IPS DF 6.9 (cell line): ENCODE data around the gene GRIP1.

Experiments
- DNase-seq: peaks from one replicate; pipeline ENCODE4 v3.0.0-alpha.2; 2013; ENCODE audit warnings: low read depth, low spot score
- H3K27ac ChIP-seq: one replicate; pipeline ENCODE4 v1.5.1; 2013; ENCODE audit warnings: low read length, control low read depth
- H3K27me3 ChIP-seq: 2 replicates; pipeline ENCODE4 v1.6.1; 2013; ENCODE audit warnings: mild to moderate bottlenecking, low read length; ENCODE audit not compliant: control insufficient read depth, insufficient read depth
- H3K36me3 ChIP-seq: 2 replicates; pipeline ENCODE4 v1.6.1; 2013; ENCODE audit warnings: low read length; ENCODE audit not compliant: control insufficient read depth, insufficient read depth
- H3K4me1 ChIP-seq: 2 replicates; pipeline ENCODE4 v1.6.1; 2013; ENCODE audit warnings: low read length; ENCODE audit not compliant: control insufficient read depth, insufficient read depth
- H3K4me3 ChIP-seq: 2 replicates; pipeline ENCODE4 v1.5.1; 2013; ENCODE audit warnings: mild to moderate bottlenecking, low read length
- H3K9me3 ChIP-seq: 2 replicates; pipeline ENCODE4 v1.6.1; 2013; ENCODE audit warnings: low read length, inconsistent platforms; ENCODE audit not compliant: control insufficient read depth, insufficient read depth
- WGBS: extraction: QIAGEN DNeasy Blood & Tissue Kit; methylation state at CpG from one replicate; pipeline ENCODE4 v1.1.7; 2013; ENCODE audit warnings: mixed read lengths, missing lambda C conversion rate; ENCODE audit not compliant: insufficient read length, insufficient coverage; 5-methylcytosine and 5-hydroxymethylcytosine counted together

Gene GRIP1

DNA sequence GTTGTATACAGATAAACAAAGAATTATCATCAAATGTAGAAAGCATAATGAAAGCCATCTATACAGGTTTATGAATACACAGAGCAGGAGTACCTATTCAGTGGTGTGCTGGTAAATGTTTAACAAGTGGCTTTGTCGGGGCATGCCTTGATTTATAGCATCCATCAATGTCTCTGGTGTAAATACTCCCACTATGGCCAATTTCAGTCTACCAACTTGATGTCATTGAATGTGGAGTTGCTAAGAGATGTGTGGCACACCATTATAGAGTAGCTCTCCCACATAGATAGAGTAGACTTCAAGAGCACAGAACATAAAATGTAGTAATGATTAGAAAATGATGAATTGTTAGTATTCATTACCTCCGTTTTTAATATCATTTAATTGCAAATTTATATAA, 9.3 kb downstream of the GRIP1 start:
- Histone ChIP-seq H3K9me3 (no peaks in the 10 kb centered on the region), H3K27ac (no peak overlapping the region), H3K27me3 (no peaks in the 10 kb centered on the region), H3K4me1 (no peaks in the 10 kb centered on the region), H3K4me3 (no peak overlapping the region), H3K36me3 (no peaks in the 10 kb centered on the region)
- whole genome bisulfite sequencing, result no CpG with 5 or more reads among the region's 2 CpGs
- no peak for DNase-seq

DNA sequence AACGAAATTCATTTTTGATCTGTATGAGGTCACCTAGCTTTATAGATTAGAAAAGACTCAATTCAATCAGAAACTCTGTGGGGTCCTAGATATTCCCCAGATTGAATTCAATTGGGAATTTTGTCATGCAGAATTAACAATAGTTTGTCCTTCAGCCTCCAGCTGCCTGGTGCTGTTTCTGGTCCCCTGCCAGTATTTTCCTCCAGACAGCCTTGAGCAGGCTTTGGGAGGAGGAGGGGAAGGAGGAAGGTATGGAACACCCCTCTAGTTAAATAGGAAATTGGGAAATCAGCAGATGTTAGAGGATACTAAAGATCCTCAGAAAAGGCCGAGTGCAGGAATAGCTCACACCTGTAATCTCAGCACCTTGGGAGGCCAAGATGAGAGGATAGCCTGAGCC, 10.6 kb downstream of the GRIP1 start:
- Histone ChIP-seq H3K4me3 (no peak overlapping the region), H3K9me3 (no peaks in the 10 kb centered on the region), H3K27me3 (no peaks in the 10 kb centered on the region), H3K36me3 (no peaks in the 10 kb centered on the region), H3K4me1 (no peaks in the 10 kb centered on the region), H3K27ac (no peak overlapping the region)
- no CpG with 5 or more reads among the region's 2 CpGs for WGBS
- DNase-seq, result no peak

DNA sequence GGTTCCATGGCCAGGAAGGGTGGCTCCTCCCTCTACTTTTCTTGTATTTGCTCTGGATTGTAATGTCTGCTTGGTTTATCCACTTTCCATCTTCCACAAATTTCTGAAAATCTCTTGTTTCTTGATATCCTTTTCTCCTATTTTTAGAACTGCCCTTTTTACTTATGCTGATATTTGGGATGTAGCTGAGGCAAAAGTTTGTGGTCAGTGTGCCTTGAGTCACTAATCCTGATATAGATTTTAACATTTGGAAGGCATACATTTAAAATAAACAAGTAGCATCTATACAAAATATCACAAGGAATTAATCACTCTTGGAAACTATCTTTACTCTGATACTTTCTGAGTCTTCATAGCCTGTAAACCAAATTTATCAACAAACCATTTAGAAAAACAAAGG, 11.0 kb downstream of the GRIP1 start:
- Histone ChIP-seq H3K4me3 (no peak overlapping the region), H3K27ac (no peak overlapping the region), H3K9me3 (no peaks in the 10 kb centered on the region), H3K36me3 (no peaks in the 10 kb centered on the region), H3K27me3 (no peaks in the 10 kb centered on the region), H3K4me1 (no peaks in the 10 kb centered on the region)
- no peak for DNase-seq

DNA sequence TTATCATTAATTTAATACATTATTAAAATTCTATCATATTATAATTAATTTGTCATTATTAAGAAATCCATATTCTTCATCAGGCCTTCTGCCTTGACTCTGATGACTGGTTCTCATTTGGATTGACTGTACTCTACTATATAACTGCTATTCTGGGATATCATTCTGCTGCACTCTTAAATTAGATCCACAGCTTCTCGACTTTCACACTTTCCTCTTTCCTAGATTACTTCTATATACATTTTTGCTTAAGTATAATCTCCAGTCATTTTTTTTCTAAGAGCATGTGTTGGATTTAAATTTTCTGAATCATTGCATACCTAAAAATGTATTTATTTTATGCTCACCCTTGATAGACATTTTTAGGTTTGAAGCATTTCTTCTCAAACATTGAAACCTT, 12.4 kb downstream of the GRIP1 start:
- no CpG with 5 or more reads among the region's 1 CpG for WGBS
- no peak for DNase-seq
- no peaks in the 10 kb centered on the region for H3K36me3 ChIP-seq

DNA sequence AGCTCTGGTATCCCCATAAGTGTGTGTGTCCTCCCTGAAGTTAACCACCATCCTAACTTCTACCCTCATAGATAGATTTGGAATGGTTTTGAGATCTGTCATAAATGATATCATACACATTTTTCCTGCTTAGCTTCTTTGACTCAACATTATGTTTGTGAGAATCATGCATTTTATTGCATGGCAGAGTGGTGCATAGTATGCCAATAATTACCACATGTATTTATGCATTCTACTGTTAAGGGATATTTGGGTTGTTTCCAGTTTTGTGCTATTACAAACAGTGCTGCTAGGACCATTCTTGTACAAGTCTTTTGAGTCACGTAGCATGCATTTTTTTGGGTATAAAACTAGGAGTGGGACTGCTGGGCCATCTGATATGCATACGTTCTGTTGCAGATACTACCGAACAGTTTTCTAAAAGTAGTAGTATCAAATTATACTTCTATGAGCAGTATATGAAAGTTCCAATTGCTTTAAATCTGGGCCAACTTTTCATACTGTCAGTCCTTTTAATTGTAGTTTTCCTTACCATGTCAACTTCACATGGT, 13.4 kb downstream of the GRIP1 start:
- no peak overlapping the region for H3K27ac ChIP-seq

More for the DNA sequence above, 12.4 kb downstream of the GRIP1 start:
- Histone ChIP-seq H3K4me3 (no peak overlapping the region), H3K27ac (no peak overlapping the region), H3K27me3 (no peaks in the 10 kb centered on the region), H3K9me3 (no peaks in the 10 kb centered on the region), H3K4me1 (no peaks in the 10 kb centered on the region)

DNA sequence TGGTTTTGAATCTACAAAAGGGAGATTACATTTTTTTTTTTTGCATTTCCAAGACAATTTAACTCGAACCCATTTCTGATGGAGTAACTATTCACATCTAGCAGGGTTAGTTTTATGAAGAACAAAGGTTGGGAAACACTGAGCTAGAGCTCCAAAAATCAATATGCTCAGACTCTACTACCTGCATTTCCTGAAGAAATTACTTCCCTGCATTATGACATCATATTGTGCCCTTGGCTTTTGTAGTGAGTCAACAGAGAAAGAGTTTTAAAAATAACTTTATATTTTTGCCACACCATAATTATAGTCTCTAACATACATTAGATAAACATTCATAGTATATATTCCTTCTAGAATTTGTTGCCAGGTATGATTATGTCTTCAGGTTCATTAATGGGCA, 14.8 kb downstream of the GRIP1 start:
- no peak overlapping the region for H3K4me3 ChIP-seq
- H3K4me1 ChIP-seq, result no peaks in the 10 kb centered on the region
- no peak for DNase-seq
- H3K36me3 ChIP-seq, result no peaks in the 10 kb centered on the region
- no peaks in the 10 kb centered on the region for H3K27me3 ChIP-seq
- H3K27ac ChIP-seq, result no peak overlapping the region
- WGBS, result no CpG with 5 or more reads among the region's 1 CpG
- H3K9me3 ChIP-seq, result no peaks in the 10 kb centered on the region

More for the DNA sequence above, 13.4 kb downstream of the GRIP1 start:
- WGBS, result no CpG with 5 or more reads among the region's 3 CpGs
- H3K4me1 ChIP-seq, result no peaks in the 10 kb centered on the region
- no peaks in the 10 kb centered on the region for H3K36me3 ChIP-seq
- no peaks in the 10 kb centered on the region for H3K9me3 ChIP-seq
- no peaks in the 10 kb centered on the region for H3K27me3 ChIP-seq
- no peak for DNase-seq
- H3K4me3 ChIP-seq, result no peak overlapping the region

DNA sequence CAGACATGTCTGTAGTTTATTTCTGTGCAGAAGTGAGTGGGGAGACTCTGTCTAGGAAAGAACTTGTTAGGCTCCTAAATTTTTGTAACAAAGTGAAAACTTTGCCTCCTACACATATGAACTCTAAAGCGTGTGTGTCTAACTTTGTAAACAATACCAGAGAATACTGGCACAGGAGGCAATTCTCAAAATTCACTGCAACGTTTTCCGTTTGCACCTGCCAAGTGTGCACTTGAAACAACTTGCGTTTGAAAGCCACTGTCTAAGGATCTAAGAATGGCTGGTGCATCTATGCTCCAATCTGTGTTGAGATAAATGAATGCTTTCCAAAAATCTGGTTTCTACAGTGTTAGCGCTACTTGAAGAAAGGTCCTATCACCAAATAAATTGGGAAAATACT, 15.3 kb downstream of the GRIP1 start:
- Histone ChIP-seq H3K4me3 (no peak overlapping the region), H3K4me1 (no peaks in the 10 kb centered on the region), H3K27me3 (no peaks in the 10 kb centered on the region), H3K27ac (no peak overlapping the region), H3K36me3 (no peaks in the 10 kb centered on the region), H3K9me3 (no peaks in the 10 kb centered on the region)
- WGBS, result no CpG with 5 or more reads among the region's 5 CpGs
- DNase-seq, result no peak

DNA sequence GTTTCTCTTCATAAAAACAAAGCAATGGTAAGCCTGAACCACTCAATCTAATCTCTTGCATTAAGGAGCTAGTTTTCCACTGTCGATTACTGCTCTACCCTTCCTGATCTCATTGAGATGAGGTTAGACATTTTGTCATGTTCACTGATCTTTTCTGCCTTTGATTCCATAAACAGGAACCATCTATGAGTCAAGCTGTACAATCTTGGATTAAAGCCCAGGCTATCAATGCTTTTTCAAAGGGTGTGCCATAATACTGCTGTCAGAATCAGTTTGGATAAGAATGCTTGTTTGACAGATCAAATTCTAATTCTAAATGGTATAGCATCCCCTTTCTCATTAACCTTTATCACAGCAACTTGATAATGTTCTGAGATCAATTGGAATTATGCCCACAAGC, 16.1 kb downstream of the GRIP1 start:
- Histone ChIP-seq H3K4me3 (no peak overlapping the region), H3K4me1 (no peaks in the 10 kb centered on the region), H3K27me3 (no peaks in the 10 kb centered on the region), H3K27ac (no peak overlapping the region), H3K36me3 (no peaks in the 10 kb centered on the region), H3K9me3 (no peaks in the 10 kb centered on the region)
- no peak for DNase-seq
- WGBS, result no CpG with 5 or more reads among the region's 1 CpG

DNA sequence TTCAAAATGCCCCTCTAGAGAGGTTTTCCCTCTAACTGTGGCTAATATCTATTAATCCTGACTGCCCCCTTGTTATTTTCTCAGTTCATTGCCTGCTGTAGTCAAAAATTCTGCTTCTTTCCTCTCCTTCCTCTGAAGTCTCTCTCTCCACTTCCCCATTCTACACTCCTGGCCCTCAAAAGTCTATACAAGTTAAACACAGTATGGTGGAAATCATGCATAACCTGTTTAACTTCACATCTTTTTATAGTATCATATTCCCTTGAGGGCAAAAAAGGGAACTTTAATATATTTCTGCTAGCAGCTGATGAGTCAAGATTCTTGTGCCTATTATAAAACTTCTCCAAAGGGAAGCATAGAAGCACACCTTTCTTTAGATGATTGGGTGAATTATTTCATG, 16.7 kb downstream of the GRIP1 start:
- Histone ChIP-seq H3K27me3 (no peaks in the 10 kb centered on the region), H3K36me3 (no peaks in the 10 kb centered on the region), H3K9me3 (no peaks in the 10 kb centered on the region), H3K27ac (no peak overlapping the region), H3K4me3 (no peak overlapping the region), H3K4me1 (no peaks in the 10 kb centered on the region)
- DNase-seq, result no peak

DNA sequence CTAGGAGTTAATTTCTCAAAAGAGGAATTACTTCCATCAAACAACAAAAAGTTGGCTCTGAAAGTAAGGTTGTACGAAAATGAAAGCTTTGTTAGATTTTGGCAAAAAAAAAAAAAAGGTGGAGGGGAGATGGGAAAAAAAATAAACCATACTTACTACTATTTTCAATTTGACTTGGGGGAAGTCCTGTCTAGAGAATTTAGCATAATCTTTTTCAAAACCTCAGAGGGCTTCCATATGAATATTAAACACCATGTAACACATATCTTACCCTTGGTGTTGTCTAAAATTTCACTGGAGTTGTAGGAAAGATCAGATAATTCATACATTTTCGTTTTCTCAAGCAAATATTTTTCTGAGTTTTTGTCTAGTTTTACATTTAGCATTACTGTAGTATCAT, 17.5 kb downstream of the GRIP1 start:
- WGBS, result no CpG with 5 or more reads among the region's 2 CpGs
- H3K27me3 ChIP-seq, result no peaks in the 10 kb centered on the region
- H3K9me3 ChIP-seq, result no peaks in the 10 kb centered on the region
- no peaks in the 10 kb centered on the region for H3K4me1 ChIP-seq
- H3K4me3 ChIP-seq, result no peak overlapping the region
- no peak overlapping the region for H3K27ac ChIP-seq
- H3K36me3 ChIP-seq, result no peaks in the 10 kb centered on the region
- no peak for DNase-seq

DNA sequence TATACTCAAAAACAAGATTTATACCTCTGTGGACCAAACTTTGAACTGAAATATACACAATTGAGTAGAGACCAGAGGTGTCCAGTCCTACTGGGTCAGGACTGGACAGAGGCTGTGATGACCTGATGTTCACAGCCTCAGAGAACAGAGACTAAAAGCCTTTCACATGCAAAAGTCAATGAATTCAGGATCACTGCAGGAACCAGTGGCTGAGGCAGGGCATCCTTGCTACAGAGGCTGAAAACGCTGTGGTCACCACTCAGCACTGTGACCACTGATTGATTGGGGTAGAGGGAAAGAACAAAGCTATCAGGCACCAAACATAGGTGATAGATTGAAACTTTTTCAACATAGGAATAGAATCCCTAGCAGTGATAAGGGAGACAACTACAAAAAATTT, 25.1 kb downstream of the GRIP1 start:
- no peaks in the 10 kb centered on the region for H3K36me3 ChIP-seq
- no peaks in the 10 kb centered on the region for H3K27me3 ChIP-seq
- no CpG with 5 or more reads among the region's 1 CpG for WGBS
- H3K4me3 ChIP-seq, result no peak overlapping the region
- DNase-seq, result peak; percentile 11
- no peaks in the 10 kb centered on the region for H3K9me3 ChIP-seq
- H3K4me1 ChIP-seq, result peaks cover 2% of the 10 kb centered on the region; the same call in 1 of the 2 replicates
- H3K27ac ChIP-seq, result no peak overlapping the region
